ENCODE results near the gene MMP2.

GRCh38 chr16:55499281-55499680, 20.3 kb downstream of the MMP2 start:
- TF ChIP-seq SIN3A (IDR thresholded peaks at IDR 0.05; ENCODE audit: low read depth) (no peak), CTCF (IDR thresholded peaks at IDR 0.05 in 2 of 3, conservative IDR thresholded peaks at IDR 0.05 in 1 of 3; ENCODE audit: borderline replicate concordance in 1 of 3, insufficient read depth in 1 of 3, low read depth in 2 of 3, low read length in 2 of 3) (no peak), ZBTB33 (IDR thresholded peaks at IDR 0.05; ENCODE audit: extremely low read depth, insufficient replicate concordance, low read length) (no peak), EZH2phosphoT487 (IDR thresholded peaks at IDR 0.05; ENCODE audit: borderline replicate concordance) (no peak), EZH2 (IDR thresholded peaks at IDR 0.05) (no peak), TCF7L2 (IDR thresholded peaks at IDR 0.05; ENCODE audit: borderline replicate concordance, extremely low read depth, insufficient read depth, insufficient read length) (no peak)
